Measurements from ENCODE around the gene PPA1. TPM values are rescaled to one million over a fixed set of nuclear protein-coding genes. Genes with fewer than 3 reads are reported as not detected.
A peak's percentile ranks its signal among the peaks of the same experiment; 100 is the strongest.

The PPA1 gene
- total RNA-seq, 2 donors from 2014 or later, result 48.0 to 69.2 TPM

- DNase-seq (ENCODE audit: low spot score), result no peak
- Histone ChIP-seq H3K27me3 (no peaks in the 10 kb centered on the region), H3K9me3 (peaks cover 0 to 11% of the 10 kb centered on the region in 2 donors), H3K4me3 (no peak overlapping the region), H3K36me3 (no peaks in the 10 kb centered on the region), H3K4me1 (no peaks in the 10 kb centered on the region), H3K27ac (no peak overlapping the region)
- no peak for TF ChIP-seq CTCF (IDR thresholded peaks at IDR 0.05)
Observed at GRCh38 chr10:70178139-70178725, 55.0 kb downstream of the PPA1 start.

- H3K4me3 ChIP-seq, result no peak overlapping the region
- DNase-seq (ENCODE audit: low spot score), result no peak
Observed at GRCh38 chr10:70176441-70176840, 56.8 kb downstream of the PPA1 start.

GRCh38 chr10:70175516-70175915 is 57.7 kb downstream of the PPA1 start:
- Histone ChIP-seq H3K27me3 (no peaks in the 10 kb centered on the region), H3K9me3 (peaks cover 0 to 11% of the 10 kb centered on the region in 2 donors), H3K4me1 (no peaks in the 10 kb centered on the region), H3K36me3 (no peaks in the 10 kb centered on the region), H3K4me3 (no peak overlapping the region), H3K27ac (no peak overlapping the region)
- TF ChIP-seq CTCF (IDR thresholded peaks at IDR 0.05), result no peak
- DNase-seq (ENCODE audit: low spot score), result no peak

More at GRCh38 chr10:70176441-70176840, 56.8 kb downstream of the PPA1 start:
- Histone ChIP-seq H3K27ac (no peak overlapping the region), H3K9me3 (peaks cover 0 to 11% of the 10 kb centered on the region in 2 donors), H3K4me1 (no peaks in the 10 kb centered on the region), H3K27me3 (no peaks in the 10 kb centered on the region), H3K36me3 (no peaks in the 10 kb centered on the region)
- TF ChIP-seq CTCF (IDR thresholded peaks at IDR 0.05), result no peak

- Histone ChIP-seq H3K4me1 (peaks cover 0 to 5% of the 10 kb centered on the region in 2 donors), H3K4me3 (no peak overlapping the region), H3K27ac (no peak overlapping the region), H3K9me3 (no peaks in the 10 kb centered on the region), H3K27me3 (no peaks in the 10 kb centered on the region), H3K36me3 (no peaks in the 10 kb centered on the region)
- no peak for DNase-seq (ENCODE audit: low spot score)
- TF ChIP-seq CTCF (IDR thresholded peaks at IDR 0.05), result no peak
Observed at GRCh38 chr10:70174058-70174741, 59.0 kb downstream of the PPA1 start.

- no peak for DNase-seq (ENCODE audit: low spot score)
Observed at GRCh38 chr10:70169649-70170364, 63.4 kb downstream of the PPA1 start.

More at GRCh38 chr10:70169649-70170364, 63.4 kb downstream of the PPA1 start:
- peaks cover 0 to 31% of the 10 kb centered on the region in 2 donors for H3K4me1 ChIP-seq
- H3K36me3 ChIP-seq, result peaks cover 14% of the 10 kb centered on the region
- peak overlapping the region; percentile 74 to 80 for H3K4me3 ChIP-seq
- H3K9me3 ChIP-seq, result no peaks in the 10 kb centered on the region
- peak overlapping the region; percentile 92 for H3K27ac ChIP-seq
- no peak for TF ChIP-seq CTCF (IDR thresholded peaks at IDR 0.05)
- no peaks in the 10 kb centered on the region for H3K27me3 ChIP-seq

All from right atrium auricular region (tissue), 2 donors.